ENCODE data around the gene AGO3.
"Not testable (repeated sequence)": the region's sequence is repeated elsewhere in the genome, so short reads cannot be mapped to it uniquely, and the experiment has no call there.

- TF ChIP-seq CTCF (IDR thresholded peaks at IDR 0.05; ENCODE audit: low read length); EZH2 (IDR thresholded peaks at IDR 0.05; ENCODE audit: borderline replicate concordance, low read length): not testable (repeated sequence)
These were observed 93.1 kb downstream of the AGO3 start for GRCh38 chr1:36024024-36024423.
